ENCODE measurements around the gene SELENBP1.

SELENBP1 gene

GRCh38 chr1:151343587-151343986 lies 28.9 kb downstream of the SELENBP1 start:
- no peak for DNase-seq (ENCODE audit: low read depth)

- DNase-seq (ENCODE audit: low read depth) = no peak
Observed at GRCh38 chr1:151342569-151342968, 29.9 kb downstream of the SELENBP1 start.

- DNase-seq (ENCODE audit: low read depth) = no peak
Observed at GRCh38 chr1:151342021-151342420, 30.5 kb downstream of the SELENBP1 start.

- no peak for DNase-seq (ENCODE audit: low read depth)
Observed at GRCh38 chr1:151340870-151341754, 31.4 kb downstream of the SELENBP1 start.

GRCh38 chr1:151336556-151336955 lies 35.9 kb downstream of the SELENBP1 start:
- DNase-seq (ENCODE audit: low read depth) = no peak

- no peak for DNase-seq (ENCODE audit: low read depth)
Observed at GRCh38 chr1:151334822-151335221, 37.7 kb downstream of the SELENBP1 start.

GRCh38 chr1:151327903-151328674 lies 44.4 kb downstream of the SELENBP1 start:
- DNase-seq (ENCODE audit: low read depth) = no peak

- peak; percentile 94 for DNase-seq (ENCODE audit: low read depth)
Observed at GRCh38 chr1:151327223-151327902, 45.1 kb downstream of the SELENBP1 start, which contains the start of gene PI4KB. TSS of gene PI4KB (minus strand) at chr1:151327416. CDS start at chr1:151316481, 10,935 bp downstream.

- no peak for DNase-seq (ENCODE audit: low read depth)
Observed at GRCh38 chr1:151326619-151327222, 45.8 kb downstream of the SELENBP1 start.

GRCh38 chr1:151325646-151326429 lies 46.7 kb downstream of the SELENBP1 start:
- no peak for DNase-seq (ENCODE audit: low read depth)

GRCh38 chr1:151325231-151325630 lies 47.3 kb downstream of the SELENBP1 start:
- DNase-seq (ENCODE audit: low read depth) = no peak

GRCh38 chr1:151324390-151324930 lies 48.0 kb downstream of the SELENBP1 start:
- DNase-seq (ENCODE audit: low read depth) = no peak

GRCh38 chr1:151318975-151319374 lies 53.5 kb downstream of the SELENBP1 start:
- no peak for DNase-seq (ENCODE audit: low read depth)

- no peak for DNase-seq (ENCODE audit: low read depth)
Observed at GRCh38 chr1:151315565-151316235, 56.8 kb downstream of the SELENBP1 start.

Measured in non-pigmented ciliary epithelial cell (primary cell).